Thoracic aorta (tissue), 2 donors: ENCODE data around the gene FHIT. TPM values are rescaled to one million over a fixed set of nuclear protein-coding genes. Genes with fewer than 3 reads are reported as not detected.

Experiments
- ATAC-seq: fragments of 150-250 bp; one replicate; pipeline ENCODE4 v1.8.0; 2017; ENCODE audit warnings: low read depth; ENCODE audit not compliant: insufficient number of reproducible peaks, low FRiP score
- DNase-seq: peaks from one replicate; pipeline ENCODE4 v3.0.0-alpha.2; 2020; ENCODE audit warnings: low spot score
- H3K27ac ChIP-seq, 2 donors: fragments of 200-600 bp; sonication (generic); 1 replicate in 1 of 2; 2 replicates in 1 of 2; pipeline ENCODE4 v1.5.1; 2016; ENCODE audit warnings: mild to moderate bottlenecking in 2 of 2, moderate library complexity in 2 of 2
- H3K27me3 ChIP-seq: fragments of 200-600 bp; sonication (generic); replicated peaks from 2 replicates; pipeline ENCODE4 v1.6.0; 2016; ENCODE audit warnings: mild to moderate bottlenecking; ENCODE audit not compliant: insufficient read depth
- H3K36me3 ChIP-seq: fragments of 200-600 bp; sonication (generic); one replicate; pipeline ENCODE4 v1.5.1; 2016
- H3K4me1 ChIP-seq, 2 donors: fragments of 200-600 bp; sonication (generic); 1 replicate in 1 of 2; 2 replicates in 1 of 2; pipeline versions ENCODE4 v1.5.1 to v1.6.0; 2016; ENCODE audit warnings: low read depth in 2 of 2, mild to moderate bottlenecking in 1 of 2; ENCODE audit not compliant: control insufficient read depth in 1 of 2
- H3K4me3 ChIP-seq: fragments of 200-600 bp; sonication (generic); 2 replicates; pipeline ENCODE4 v1.5.1; 2016; ENCODE audit warnings: mild to moderate bottlenecking
- H3K9me3 ChIP-seq: fragments of 200-600 bp; sonication (generic); 2 replicates; pipeline ENCODE4 v1.5.1; 2016
- total RNA-seq, 2 donors: library from RNA; depleted of rRNA; stranded (reverse); fragments of >200 nt; gene quantifications; one replicate each; pipeline versions ENCODE4 v1.1.0 to v1.2.3, GENCODE V29; 2016
- TF ChIP-seq, protein P1 (sequence below): fragments of 200-600 bp; sonication (generic); IDR thresholded peaks from one replicate; pipeline ENCODE4 v1.5.1; 2019; ENCODE audit warnings: antibody characterized with exemption

Gene FHIT
- total RNA-seq, 2 donors from 2014 or later: 2.0 to 2.3 TPM

DNA sequence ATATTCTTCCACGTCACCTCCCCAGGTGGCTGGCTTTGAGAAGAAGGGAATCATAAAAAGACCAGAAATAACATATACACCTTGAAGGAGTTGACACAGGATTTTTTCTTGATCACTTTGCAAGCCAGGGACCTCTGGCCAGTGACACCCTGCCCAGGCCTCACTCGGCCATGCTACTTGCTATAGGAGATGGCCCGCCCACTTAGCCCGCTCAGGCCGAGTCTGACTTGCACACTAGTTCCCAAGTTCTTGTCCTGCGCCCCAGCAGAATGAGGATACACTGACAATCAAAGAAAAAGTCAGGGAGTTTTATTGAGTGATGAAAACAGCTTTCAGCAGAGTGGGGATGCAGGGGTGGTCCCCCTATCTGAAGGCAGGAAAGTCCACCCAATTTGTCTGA is 1155.3 kb downstream of the FHIT start:
- Histone ChIP-seq H3K27ac (no peak overlapping the region), H3K4me1 (no peaks in the 10 kb centered on the region), H3K9me3 (no peaks in the 10 kb centered on the region), H3K27me3 (no peaks in the 10 kb centered on the region), H3K36me3 (no peaks in the 10 kb centered on the region), H3K4me3 (no peak overlapping the region)
- no peak for ATAC-seq
- TF ChIP-seq, protein P1, sequence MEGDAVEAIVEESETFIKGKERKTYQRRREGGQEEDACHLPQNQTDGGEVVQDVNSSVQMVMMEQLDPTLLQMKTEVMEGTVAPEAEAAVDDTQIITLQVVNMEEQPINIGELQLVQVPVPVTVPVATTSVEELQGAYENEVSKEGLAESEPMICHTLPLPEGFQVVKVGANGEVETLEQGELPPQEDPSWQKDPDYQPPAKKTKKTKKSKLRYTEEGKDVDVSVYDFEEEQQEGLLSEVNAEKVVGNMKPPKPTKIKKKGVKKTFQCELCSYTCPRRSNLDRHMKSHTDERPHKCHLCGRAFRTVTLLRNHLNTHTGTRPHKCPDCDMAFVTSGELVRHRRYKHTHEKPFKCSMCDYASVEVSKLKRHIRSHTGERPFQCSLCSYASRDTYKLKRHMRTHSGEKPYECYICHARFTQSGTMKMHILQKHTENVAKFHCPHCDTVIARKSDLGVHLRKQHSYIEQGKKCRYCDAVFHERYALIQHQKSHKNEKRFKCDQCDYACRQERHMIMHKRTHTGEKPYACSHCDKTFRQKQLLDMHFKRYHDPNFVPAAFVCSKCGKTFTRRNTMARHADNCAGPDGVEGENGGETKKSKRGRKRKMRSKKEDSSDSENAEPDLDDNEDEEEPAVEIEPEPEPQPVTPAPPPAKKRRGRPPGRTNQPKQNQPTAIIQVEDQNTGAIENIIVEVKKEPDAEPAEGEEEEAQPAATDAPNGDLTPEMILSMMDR: no peak
- DNase-seq: no peak

DNA sequence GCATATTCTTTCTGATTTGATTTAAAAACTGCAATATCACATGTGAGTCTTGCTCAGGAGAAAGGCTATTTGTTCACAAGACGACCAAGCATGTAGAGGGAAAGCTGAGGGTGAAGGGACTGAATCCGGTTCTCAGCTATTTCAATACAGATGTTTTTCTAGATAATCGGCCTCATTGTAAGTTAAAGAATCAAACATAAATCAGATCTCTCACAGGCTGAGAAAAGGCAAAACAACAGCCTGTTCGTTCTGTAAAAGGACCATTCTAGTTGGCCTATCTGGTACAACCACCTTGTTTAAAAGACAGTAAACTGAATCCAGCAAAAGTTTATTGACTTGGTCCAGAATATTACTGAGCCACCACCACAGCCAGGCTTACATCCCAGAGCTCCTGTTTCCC is 1155.7 kb downstream of the FHIT start:
- no peaks in the 10 kb centered on the region for H3K36me3 ChIP-seq
- no peak overlapping the region for H3K27ac ChIP-seq
- H3K4me1 ChIP-seq: no peaks in the 10 kb centered on the region
- H3K27me3 ChIP-seq: no peaks in the 10 kb centered on the region
- no peak overlapping the region for H3K4me3 ChIP-seq
- no peak for ATAC-seq
- TF ChIP-seq, protein P1: no peak
- no peak for DNase-seq
- no peaks in the 10 kb centered on the region for H3K9me3 ChIP-seq

DNA sequence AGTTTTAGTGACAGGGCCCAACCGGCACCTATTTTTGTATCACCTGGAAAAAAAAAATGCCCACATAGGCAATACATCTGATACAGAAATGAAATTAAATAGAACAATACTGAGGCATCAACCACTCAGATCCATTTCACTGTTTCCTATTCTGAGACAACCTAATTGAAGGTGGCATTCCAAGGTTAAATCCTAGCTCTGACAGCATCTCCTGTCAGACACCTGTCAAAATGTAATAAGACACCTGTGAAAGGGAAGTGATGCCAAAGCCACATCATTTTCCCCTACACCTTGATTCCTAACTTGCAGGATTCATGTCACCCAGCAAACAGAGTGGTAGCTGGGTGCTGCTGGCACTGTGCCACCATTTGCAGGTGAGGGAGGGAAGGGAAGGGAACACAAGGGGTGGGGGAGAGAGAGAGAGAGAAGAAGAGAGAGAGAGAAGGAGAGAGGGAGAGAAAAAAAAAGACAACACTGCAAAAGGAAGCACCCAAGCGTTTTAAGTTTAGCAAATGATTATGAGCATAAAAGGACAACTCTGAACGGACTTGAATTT is 1156.8 kb downstream of the FHIT start:
- no peak overlapping the region for H3K27ac ChIP-seq
- H3K27me3 ChIP-seq: no peaks in the 10 kb centered on the region
- no peaks in the 10 kb centered on the region for H3K9me3 ChIP-seq
- TF ChIP-seq, protein P1: no peak
- ATAC-seq: no peak
- no peaks in the 10 kb centered on the region for H3K36me3 ChIP-seq
- no peak overlapping the region for H3K4me3 ChIP-seq
- DNase-seq: no peak
- no peaks in the 10 kb centered on the region for H3K4me1 ChIP-seq

DNA sequence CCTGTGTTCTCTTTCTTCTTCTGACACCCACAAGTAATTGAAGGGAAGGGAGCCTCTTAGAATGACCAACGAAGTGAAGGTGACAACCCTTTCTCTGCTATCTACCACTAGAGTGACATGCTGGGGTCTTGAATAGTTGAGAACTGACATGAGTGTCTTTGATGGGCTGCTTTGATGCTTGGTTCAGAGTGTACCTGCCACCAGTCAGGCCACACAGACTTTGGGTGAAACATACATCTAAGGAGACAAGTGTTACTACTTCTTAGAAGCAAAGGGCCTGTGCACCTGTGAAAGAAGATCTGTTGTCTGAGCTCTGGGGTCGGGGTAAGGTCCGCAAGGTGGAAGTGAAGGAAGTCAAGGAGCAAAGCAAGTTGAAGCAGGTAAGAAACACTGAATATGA is 1160.7 kb downstream of the FHIT start:
- DNase-seq (no peak), ATAC-seq (no peak)
- H3K27me3 ChIP-seq: no peaks in the 10 kb centered on the region
- TF ChIP-seq, protein P1: no peak
- no peak overlapping the region for H3K27ac ChIP-seq
- H3K4me3 ChIP-seq: no peak overlapping the region
- no peaks in the 10 kb centered on the region for H3K36me3 ChIP-seq
- no peaks in the 10 kb centered on the region for H3K9me3 ChIP-seq
- no peaks in the 10 kb centered on the region for H3K4me1 ChIP-seq

DNA sequence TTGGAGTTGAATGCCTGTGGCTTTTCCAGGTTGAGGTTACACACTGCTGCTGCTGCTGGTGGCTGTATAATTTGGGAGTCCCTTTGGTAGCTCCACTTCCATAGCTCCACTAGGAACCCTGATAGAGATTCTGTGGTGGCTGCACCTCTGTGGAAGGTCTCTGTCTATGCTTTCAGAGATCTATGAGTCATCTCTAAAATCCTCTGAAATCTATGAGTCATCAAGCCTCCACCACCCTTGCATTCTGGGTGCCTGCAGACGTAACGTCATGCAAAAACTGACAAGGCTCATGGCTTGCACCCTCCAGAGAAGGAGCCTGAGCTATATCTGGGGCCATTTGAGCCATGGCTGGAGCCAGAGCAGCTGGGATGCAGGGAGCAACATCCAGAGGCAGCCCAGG is 1164.4 kb downstream of the FHIT start:
- H3K4me3 ChIP-seq: no peak overlapping the region
- no peaks in the 10 kb centered on the region for H3K27me3 ChIP-seq
- no peak overlapping the region for H3K27ac ChIP-seq
- ATAC-seq (no peak), DNase-seq (no peak)
- TF ChIP-seq, protein P1: no peak
- H3K4me1 ChIP-seq: no peaks in the 10 kb centered on the region
- H3K9me3 ChIP-seq: no peaks in the 10 kb centered on the region
- H3K36me3 ChIP-seq: no peaks in the 10 kb centered on the region
